Retinal pigment epithelial cell (primary cell): ENCODE results near the gene IL11.

Experiments used
- DNase-seq: peaks from one replicate; pipeline ENCODE4 v3.0.0-alpha.2; 2010; ENCODE audit warnings: low read depth
- H3K4me3 ChIP-seq: 2 replicates; pipeline ENCODE4 v1.5.1; 2011; ENCODE audit warnings: mild to moderate bottlenecking, low read length, control low read depth, moderate library complexity
- TF ChIP-seq, protein P1 (sequence below): conservative IDR thresholded peaks from 2 replicates; pipeline ENCODE4 v1.5.1; 2011; ENCODE audit warnings: low read depth, low read length, control low read depth, inconsistent platforms

The IL11 gene

GRCh38 chr19:55376241-55376933 is 6.1 kb upstream of the IL11 start, which contains the start of gene TMEM190:
TMEM190 (plus strand) TSS chr19:55376826; CDS start chr19:55376854, 28 bp downstream.
- no peak within 1 kb of the TSS for H3K4me3 ChIP-seq
- no peak for DNase-seq
- TF ChIP-seq, protein P1, sequence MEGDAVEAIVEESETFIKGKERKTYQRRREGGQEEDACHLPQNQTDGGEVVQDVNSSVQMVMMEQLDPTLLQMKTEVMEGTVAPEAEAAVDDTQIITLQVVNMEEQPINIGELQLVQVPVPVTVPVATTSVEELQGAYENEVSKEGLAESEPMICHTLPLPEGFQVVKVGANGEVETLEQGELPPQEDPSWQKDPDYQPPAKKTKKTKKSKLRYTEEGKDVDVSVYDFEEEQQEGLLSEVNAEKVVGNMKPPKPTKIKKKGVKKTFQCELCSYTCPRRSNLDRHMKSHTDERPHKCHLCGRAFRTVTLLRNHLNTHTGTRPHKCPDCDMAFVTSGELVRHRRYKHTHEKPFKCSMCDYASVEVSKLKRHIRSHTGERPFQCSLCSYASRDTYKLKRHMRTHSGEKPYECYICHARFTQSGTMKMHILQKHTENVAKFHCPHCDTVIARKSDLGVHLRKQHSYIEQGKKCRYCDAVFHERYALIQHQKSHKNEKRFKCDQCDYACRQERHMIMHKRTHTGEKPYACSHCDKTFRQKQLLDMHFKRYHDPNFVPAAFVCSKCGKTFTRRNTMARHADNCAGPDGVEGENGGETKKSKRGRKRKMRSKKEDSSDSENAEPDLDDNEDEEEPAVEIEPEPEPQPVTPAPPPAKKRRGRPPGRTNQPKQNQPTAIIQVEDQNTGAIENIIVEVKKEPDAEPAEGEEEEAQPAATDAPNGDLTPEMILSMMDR = no peak

DNA sequence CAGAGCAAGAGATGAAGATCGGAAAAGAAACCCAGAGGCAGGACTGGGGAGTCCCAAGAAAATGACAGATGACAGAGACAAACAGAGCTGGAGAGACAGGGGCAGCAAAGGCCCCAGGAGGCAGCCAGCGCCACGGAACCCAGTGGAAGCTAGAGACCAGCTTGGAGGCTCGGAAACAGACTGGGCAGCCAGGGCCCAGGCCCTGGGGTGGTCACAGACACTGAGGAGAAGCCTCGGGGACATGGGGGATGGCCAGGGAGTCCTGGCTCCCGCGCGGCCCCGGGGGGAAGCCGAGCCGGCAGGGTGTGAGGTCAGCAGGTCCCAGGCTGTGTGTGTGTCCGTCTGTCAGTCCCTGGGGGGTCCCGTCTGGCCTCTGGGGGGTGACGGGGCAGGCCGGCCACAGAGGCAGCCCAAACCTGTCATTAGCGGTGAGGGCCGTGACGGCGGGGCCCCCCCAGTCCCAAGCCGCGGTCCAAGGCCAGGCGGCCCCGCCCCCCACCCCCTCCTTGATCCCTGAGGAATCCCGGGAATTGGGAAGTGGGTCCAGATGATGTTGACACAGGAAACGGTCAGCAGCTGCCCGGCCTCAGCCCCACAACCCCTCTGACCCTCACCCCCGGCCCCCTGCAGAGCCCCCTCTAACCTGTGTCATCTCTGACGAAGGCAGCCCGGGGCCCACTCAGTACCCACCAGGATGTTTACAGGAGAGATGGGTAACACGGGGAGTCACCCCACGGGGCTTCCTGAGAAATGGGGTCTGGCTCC is 3.9 kb upstream of the IL11 start:
- no peak overlapping the region for H3K4me3 ChIP-seq
- DNase-seq = no peak
- TF ChIP-seq, protein P1 = no peak

DNA sequence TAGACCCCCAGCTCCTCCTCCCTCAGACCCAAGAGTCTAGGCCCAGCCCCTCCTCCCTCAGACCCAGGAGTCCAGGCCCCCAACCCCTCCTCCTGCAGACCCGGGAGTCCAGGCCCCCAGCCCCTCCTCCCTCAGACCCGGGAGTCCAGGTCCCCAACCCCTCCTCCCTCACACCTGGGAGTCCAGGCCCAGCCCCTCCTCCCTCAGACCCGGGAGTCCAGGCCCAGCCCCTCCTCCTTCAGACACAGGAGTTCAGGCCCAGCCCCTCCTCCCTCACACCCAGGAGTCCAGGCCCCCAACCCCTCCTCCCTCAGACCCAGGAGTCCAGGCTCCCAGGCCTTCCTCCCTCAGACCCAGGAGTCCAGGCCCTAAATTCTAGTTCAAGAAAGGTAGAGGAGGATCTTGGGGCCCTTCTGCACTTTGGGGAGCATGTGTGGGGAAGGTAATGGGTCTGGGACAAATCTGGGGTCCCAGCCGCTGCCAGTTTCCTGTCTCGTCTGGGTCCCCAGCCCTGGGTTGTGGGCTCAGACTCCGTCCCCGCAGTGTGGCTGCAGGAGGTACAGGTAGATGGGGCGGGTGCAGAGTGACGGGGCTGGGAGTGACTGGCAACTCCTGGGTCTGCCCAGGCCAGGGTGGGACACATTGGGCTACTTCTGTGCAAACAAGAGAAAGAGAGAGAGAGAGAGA is 3.2 kb upstream of the IL11 start:
- H3K4me3 ChIP-seq = no peak overlapping the region
- DNase-seq = no peak
- TF ChIP-seq, protein P1 = no peak

DNA sequence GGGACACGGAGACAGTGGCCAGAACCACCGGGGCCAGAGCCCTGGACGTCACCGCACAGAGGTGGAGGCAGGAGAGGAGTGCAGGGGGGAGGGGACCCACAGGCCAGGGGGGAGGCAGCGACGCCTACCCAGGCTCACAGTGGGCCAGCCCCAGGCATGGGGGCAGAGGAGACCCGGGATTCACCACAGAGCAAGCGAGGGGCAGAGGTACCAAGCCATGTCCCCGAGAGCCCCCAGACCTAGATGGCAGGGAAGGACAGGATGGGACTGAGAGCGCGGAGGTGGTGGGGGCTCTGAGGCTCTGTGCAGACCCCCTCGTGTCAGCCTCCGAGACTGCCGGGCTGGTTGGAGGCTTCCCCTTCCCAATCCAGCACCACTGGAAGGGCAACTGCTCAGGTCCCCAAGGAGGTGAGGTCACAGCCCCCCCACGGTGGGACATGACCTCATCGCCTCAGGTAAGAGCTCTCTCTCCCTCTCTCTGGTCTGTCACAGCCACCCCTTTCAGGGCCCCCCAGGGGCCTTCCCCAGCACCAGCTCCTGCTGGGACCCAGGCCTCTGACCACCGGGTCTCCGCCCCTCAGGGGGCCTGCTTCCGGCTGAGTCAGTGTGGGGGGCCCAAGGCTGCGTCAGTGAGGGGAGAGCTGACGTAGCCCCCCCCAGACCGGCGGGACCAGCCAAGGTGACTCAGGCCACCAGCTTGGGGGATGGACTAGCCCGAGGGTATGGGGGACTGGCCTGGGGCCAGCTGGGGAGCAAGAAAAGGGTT is 2.2 kb upstream of the IL11 start:
- TF ChIP-seq, protein P1 = no peak
- no peak for DNase-seq
- no peak overlapping the region for H3K4me3 ChIP-seq

DNA sequence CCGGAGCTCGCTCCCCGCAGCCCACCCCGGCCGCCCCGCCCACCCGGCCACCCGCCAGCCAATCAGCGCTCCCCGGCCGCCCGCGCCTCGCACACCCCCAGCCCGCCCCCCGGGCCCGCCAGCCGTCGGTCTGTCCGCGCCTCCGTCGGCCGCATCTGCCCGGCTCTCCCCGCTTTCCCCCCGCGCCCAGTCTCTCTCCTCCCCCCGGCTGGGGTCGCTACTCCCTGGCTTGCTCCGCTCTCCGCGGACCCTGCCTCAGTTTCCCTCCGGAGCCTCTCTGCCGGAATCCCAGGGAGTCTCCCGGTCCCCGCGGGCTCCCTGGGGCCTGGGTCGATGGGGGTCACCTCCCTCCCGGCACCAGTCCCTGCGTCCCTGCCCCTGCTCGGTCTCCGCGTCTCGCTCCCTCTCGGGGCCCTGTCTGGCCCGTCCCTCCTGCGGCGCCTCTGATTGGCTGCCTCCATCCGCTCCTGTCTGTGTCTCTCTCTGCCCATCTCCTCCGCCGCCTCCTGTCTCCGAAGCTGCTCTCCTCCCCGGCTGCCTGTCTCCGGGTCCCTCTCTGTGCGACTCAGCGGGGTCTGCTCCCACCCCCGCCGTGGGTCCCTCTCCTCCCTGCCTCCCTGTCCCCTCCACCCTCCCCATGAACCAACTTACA is 484 bp downstream of the IL11 start:
- TF ChIP-seq, protein P1 = no peak
- no peak for DNase-seq
- H3K4me3 ChIP-seq = peak overlapping the region; percentile 40
